Kidney epithelial cell (primary cell): Measurements from ENCODE around the gene NT5DC1. TPM values are rescaled to one million over a fixed set of nuclear protein-coding genes. Genes with fewer than 3 reads are reported as not detected.

Experiments used
- DNase-seq: peaks from one replicate; pipeline ENCODE4 v3.0.0-alpha.2; 2010; ENCODE audit warnings: low read depth
- H3K27me3 ChIP-seq: 2 replicates; pipeline ENCODE4 v1.6.0; 2011; ENCODE audit warnings: low read length; ENCODE audit not compliant: control insufficient read depth, insufficient read depth
- H3K36me3 ChIP-seq: 2 replicates; pipeline ENCODE4 v1.5.1; 2011; ENCODE audit warnings: low read length; ENCODE audit not compliant: control insufficient read depth, insufficient read depth
- H3K4me3 ChIP-seq: 2 replicates; pipeline ENCODE4 v1.5.1; 2011; ENCODE audit warnings: low read depth, mild to moderate bottlenecking, control low read depth, low read length
- CTCF ChIP-seq: IDR thresholded peaks from 2 replicates; pipeline ENCODE4 v1.5.1; 2011; ENCODE audit warnings: mild to moderate bottlenecking, moderate library complexity, low read length, control low read depth, inconsistent platforms; ENCODE audit not compliant: insufficient read depth, poor library complexity, severe bottlenecking
- total RNA-seq: library from RNA; depleted of rRNA; stranded (reverse); fragments of >200 nt; gene quantifications from 2 replicates; pipeline ENCODE4 v1.2.3, GENCODE V29; 2015

NT5DC1 gene
- total RNA-seq, 1 donor from 2014 or later: 19.3 TPM

DNA sequence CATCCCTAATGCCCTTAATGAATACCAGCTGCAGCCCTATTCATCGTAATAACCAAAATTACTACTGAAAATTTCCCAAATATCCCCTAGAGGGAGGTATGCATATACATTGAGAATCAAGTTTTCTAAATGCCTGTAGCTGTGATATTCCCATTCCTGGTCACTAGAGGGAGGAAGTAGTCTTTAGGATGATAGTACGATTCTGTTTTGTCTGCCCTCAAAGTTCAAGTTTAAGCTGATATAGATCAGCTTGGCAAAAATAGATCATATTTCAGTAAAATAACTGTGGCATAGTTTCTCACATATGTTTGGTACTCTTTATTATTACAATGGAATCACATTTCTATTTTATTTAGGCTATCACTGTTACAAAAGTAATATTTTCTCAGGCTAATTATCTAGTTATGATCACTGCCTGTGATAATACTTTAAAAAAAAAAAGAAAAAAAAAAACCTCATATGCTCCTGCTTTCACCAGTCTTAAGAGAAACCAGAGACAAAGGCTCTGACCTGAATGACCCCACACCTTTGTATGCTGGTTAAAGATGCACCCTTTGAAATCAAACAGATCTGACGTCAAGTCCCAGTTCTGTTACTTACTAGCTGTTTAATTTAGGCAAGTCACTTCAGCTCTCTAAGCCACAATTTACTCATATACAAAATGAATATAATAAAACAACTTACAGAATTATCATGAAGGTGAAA, 168.1 kb downstream of the NT5DC1 start:
- H3K27me3 ChIP-seq: no peaks in the 10 kb centered on the region
- peaks cover 2% of the 10 kb centered on the region for H3K36me3 ChIP-seq
- H3K4me3 ChIP-seq: no peak overlapping the region
- peak; percentile 84 for TF ChIP-seq CTCF
- DNase-seq: peak; percentile 38

GRCh38 chr6:116271149-116271708, 170.6 kb downstream of the NT5DC1 start:
- no peak overlapping the region for H3K4me3 ChIP-seq
- peaks cover 2% of the 10 kb centered on the region for H3K36me3 ChIP-seq
- DNase-seq: no peak
- TF ChIP-seq CTCF: no peak
- no peaks in the 10 kb centered on the region for H3K27me3 ChIP-seq

DNA sequence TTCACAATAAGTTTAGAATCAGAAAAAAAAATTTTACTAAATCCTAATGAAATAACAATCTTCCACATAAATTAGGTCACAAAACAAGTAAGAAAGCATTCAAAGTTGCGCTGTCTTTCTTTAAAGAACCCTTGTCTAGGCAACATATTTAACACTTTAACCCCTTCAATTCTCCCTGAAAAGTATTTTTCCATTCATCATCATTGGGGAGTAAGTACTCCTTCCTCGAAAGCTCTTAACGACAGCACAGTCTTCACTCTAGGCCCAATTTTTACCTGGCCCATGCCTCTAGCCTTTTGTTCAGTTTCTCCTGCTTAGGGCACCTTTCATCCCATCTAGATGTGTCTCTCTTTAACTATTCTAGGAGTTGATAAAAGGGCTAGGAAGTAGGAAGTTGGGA, 176.5 kb downstream of the NT5DC1 start:
- no peaks in the 10 kb centered on the region for H3K27me3 ChIP-seq
- H3K36me3 ChIP-seq: no peaks in the 10 kb centered on the region
- H3K4me3 ChIP-seq: peak overlapping the region; percentile 33
- TF ChIP-seq CTCF: no peak
- DNase-seq: no peak

DNA sequence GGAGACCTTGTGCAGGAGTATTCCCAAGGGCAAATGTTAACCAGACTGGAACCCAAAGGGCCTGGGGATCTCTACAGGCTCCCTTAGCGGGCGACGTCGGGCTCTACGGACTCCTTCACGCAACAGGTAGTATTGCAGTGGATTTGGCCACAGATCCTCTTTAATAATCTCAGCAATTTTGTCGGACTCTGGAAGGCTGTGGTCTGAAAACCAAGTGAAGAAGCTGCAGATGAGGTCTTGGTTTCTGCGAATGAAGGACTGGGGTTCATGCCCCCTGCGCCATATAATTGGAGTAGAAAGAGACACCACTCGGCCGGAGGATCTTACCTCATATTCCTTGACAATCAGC, 177.8 kb downstream of the NT5DC1 start:
- no peaks in the 10 kb centered on the region for H3K27me3 ChIP-seq
- no peak for DNase-seq
- TF ChIP-seq CTCF: no peak
- H3K36me3 ChIP-seq: no peaks in the 10 kb centered on the region
- H3K4me3 ChIP-seq: peak overlapping the region; percentile 97

- DNase-seq: no peak
- TF ChIP-seq CTCF: no peak
- no peaks in the 10 kb centered on the region for H3K36me3 ChIP-seq
- no peaks in the 10 kb centered on the region for H3K27me3 ChIP-seq
- peak overlapping the region; percentile 97 for H3K4me3 ChIP-seq
Observed at GRCh38 chr6:116278854-116279231, 178.2 kb downstream of the NT5DC1 start.
